GM06990 (cell line): Measurements from ENCODE around the gene ZNRF1.

Source experiments
- DNase-seq: peaks from one replicate; pipeline ENCODE4 v3.0.0-alpha.2; 2011; ENCODE audit not compliant: insufficient read length; ENCODE audit errors: extremely low read depth
- H3K27me3 ChIP-seq: replicated peaks from 2 replicates; pipeline ENCODE4 v1.6.0; 2011; ENCODE audit warnings: low read length; ENCODE audit not compliant: control insufficient read depth, insufficient read depth
- H3K36me3 ChIP-seq: 2 replicates; pipeline ENCODE4 v1.5.1; 2011; ENCODE audit warnings: low read length; ENCODE audit not compliant: control insufficient read depth, insufficient read depth
- H3K4me3 ChIP-seq: replicated peaks from 2 replicates; pipeline ENCODE4 v1.5.1; 2011; ENCODE audit warnings: low read depth, mild to moderate bottlenecking, control low read depth, low read length
- TF ChIP-seq, protein P1 (sequence below): IDR thresholded peaks from 2 replicates; pipeline ENCODE4 v1.5.1; 2011; ENCODE audit warnings: low read length, control low read depth, mild to moderate bottlenecking, inconsistent platforms; ENCODE audit not compliant: insufficient read depth, poor library complexity, severe bottlenecking

The ZNRF1 gene

DNA sequence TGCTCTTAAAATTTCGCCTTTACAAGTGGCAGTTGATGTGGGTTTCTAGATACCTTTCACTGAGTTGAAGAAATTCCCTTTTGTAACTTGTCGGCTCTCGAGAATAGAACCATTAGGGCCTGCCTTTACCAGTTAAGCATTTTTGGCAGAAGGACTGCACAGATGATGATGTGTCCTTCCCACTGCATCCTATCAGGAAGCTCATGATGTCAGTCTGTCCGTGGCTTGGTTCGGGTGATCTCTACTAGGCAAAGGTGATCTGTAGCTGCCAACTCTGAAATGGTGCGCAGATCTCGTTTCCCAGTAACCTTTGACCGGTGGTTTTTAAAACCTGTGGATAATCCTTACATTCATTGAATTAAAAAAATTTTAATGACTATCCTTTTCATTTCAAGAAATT lies 49.7 kb downstream of the ZNRF1 start:
- TF ChIP-seq, protein P1, sequence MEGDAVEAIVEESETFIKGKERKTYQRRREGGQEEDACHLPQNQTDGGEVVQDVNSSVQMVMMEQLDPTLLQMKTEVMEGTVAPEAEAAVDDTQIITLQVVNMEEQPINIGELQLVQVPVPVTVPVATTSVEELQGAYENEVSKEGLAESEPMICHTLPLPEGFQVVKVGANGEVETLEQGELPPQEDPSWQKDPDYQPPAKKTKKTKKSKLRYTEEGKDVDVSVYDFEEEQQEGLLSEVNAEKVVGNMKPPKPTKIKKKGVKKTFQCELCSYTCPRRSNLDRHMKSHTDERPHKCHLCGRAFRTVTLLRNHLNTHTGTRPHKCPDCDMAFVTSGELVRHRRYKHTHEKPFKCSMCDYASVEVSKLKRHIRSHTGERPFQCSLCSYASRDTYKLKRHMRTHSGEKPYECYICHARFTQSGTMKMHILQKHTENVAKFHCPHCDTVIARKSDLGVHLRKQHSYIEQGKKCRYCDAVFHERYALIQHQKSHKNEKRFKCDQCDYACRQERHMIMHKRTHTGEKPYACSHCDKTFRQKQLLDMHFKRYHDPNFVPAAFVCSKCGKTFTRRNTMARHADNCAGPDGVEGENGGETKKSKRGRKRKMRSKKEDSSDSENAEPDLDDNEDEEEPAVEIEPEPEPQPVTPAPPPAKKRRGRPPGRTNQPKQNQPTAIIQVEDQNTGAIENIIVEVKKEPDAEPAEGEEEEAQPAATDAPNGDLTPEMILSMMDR = no peak
- no peak for DNase-seq
- H3K36me3 ChIP-seq = no peaks in the 10 kb centered on the region

DNA sequence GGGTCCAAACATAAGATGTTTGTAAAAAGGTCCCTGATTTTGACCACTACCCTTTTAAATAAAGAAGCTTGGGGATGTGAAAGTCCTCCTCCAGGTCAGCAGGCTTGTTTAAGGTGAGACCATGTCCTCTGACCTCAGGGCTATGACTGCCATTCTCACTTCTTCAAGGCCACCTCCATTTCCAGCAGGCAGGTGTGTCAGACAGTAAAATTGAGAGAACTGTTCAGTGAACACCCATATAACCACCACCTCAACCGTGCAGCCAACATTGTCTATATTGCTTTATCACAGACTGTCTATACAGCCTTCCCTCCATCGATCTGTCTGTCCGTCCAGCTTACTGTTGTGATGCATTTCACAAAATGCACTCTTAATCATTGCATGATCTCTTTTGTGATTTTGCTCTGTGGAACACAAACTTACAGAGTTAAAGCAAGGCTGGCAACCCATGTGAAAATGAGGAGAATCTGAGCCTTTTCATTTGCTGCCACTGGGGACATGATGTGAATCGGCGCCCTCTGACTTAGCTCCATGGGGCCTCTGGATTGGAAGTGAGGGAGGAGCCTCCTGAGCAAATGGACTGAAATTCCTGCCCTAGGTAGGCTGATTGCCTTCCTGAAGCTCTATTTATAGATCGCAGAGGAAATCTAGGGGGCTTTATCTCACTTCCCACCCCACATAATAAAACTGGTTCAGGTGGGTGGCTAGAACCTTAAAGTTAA lies 53.8 kb downstream of the ZNRF1 start:
- H3K36me3 ChIP-seq = no peaks in the 10 kb centered on the region; the same call in 1 of the 2 replicates
- no peak overlapping the region for H3K4me3 ChIP-seq
- DNase-seq = no peak
- TF ChIP-seq, protein P1 = no peak
- H3K27me3 ChIP-seq = no peaks in the 10 kb centered on the region

More for the DNA sequence above, 49.7 kb downstream of the ZNRF1 start:
- Histone ChIP-seq H3K27me3 (no peaks in the 10 kb centered on the region), H3K4me3 (no peak overlapping the region)

- DNase-seq = no peak
- Histone ChIP-seq H3K27me3 (no peaks in the 10 kb centered on the region), H3K4me3 (no peak overlapping the region), H3K36me3 (no peaks in the 10 kb centered on the region; the same call in 1 of the 2 replicates)
- TF ChIP-seq, protein P1 = no peak
Measured at GRCh38 chr16:75053791-75054555, 55.1 kb downstream of the ZNRF1 start.

GRCh38 chr16:75054556-75054947 lies 55.7 kb downstream of the ZNRF1 start:
- TF ChIP-seq, protein P1 = no peak
- Histone ChIP-seq H3K27me3 (no peaks in the 10 kb centered on the region), H3K36me3 (no peaks in the 10 kb centered on the region; the same call in 1 of the 2 replicates), H3K4me3 (no peak overlapping the region)
- DNase-seq = no peak

DNA sequence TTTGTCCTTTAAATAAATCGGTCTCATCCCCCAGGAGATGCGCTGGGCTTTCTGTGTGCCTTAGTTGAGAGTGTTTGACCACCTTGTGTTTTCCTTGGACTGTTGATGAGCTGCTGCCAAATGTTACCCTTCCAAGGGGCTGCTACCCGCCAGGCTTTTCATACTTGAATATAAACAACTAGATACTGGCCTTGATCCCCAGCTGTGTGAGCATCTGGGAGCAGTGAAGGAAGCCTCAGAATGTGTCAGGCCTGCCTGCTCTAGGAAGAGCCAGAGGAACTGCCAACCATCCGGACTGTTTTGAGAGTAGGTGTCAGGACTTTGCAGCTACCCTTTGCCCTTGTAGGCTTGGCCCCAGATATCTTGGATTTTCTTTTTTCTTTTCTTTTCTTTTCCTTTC lies 60.0 kb downstream of the ZNRF1 start:
- H3K27me3 ChIP-seq = no peaks in the 10 kb centered on the region
- H3K4me3 ChIP-seq = no peak overlapping the region
- no peaks in the 10 kb centered on the region; the same call in 1 of the 2 replicates for H3K36me3 ChIP-seq
- no peak for DNase-seq
- TF ChIP-seq, protein P1 = no peak
